H1 (cell line): ENCODE data around the gene CCNY. TPM values are rescaled to one million over a fixed set of nuclear protein-coding genes. Genes with fewer than 3 reads are reported as not detected.

Experiments used
- CTBP2 ChIP-seq: IDR thresholded peaks from 2 replicates; pipeline ENCODE4 v1.7.0; 2011; ENCODE audit warnings: borderline replicate concordance, mild to moderate bottlenecking, moderate library complexity, mixed read lengths, low read length; ENCODE audit not compliant: insufficient read depth, insufficient read length
- HDAC2 ChIP-seq, 2 experiments: fragments of 300-600 bp in 1 of 2; sonication (generic) in 1 of 2; IDR thresholded peaks; 2 replicates each; pipeline ENCODE4 v1.6.1; 2011 to 2012; ENCODE audit warnings: low read depth in 2 of 2, low read length in 2 of 2, mild to moderate bottlenecking in 2 of 2, moderate library complexity in 2 of 2, borderline replicate concordance in 1 of 2, inconsistent platforms in 1 of 2
- RNF2 ChIP-seq: fragments of 200-900, 300-1000 bp; sonication (generic); IDR thresholded peaks from 2 replicates; pipeline ENCODE4 v1.7.1; 2016; ENCODE audit warnings: borderline replicate concordance, low read depth, mild to moderate bottlenecking, antibody characterized with exemption, low read length; ENCODE audit not compliant: poor library complexity, severe bottlenecking; ENCODE audit errors: missing control alignments
- polyA plus RNA-seq, 7 experiments: library from polyadenylated mRNA; depleted of rRNA in 3 of 7; stranded (reverse) in 5 of 7; unstranded in 2 of 7; fragments of >200 nt in 5 of 7; fragments of 200-250 nt in 2 of 7; gene quantifications; 1 replicate in 5 of 7; 2 replicates in 1 of 7; 4 replicates in 1 of 7; pipeline versions ENCODE4 v1.2.1 to v1.2.3, GENCODE V29; 2011 to 2013; ENCODE audit warnings: missing spikeins in 2 of 7, mixed read lengths in 2 of 7
- total RNA-seq: library from RNA; stranded (reverse); fragmentation: NEBNext Ultra II Directional; extraction: Animal tissue kit (Norgen Biotek cat#: 25700); gene quantifications from 2 replicates; pipeline ENCODE4 v1.2.1, GENCODE V29; 2021

CCNY gene
- total and polyA plus RNA-seq, 2 of the 8 experiments (the other 6 are each of a cell fraction or from before 2014, with no cell fraction given): 25.3 to 68.2 TPM

GRCh38 chr10:35299016-35299415, 37.3 kb upstream of the CCNY start (continued):
- TF ChIP-seq HDAC2 (IDR thresholded peaks at IDR 0.05; ENCODE audit: borderline replicate concordance in 1 of 2, low read depth in 2 of 2, low read length in 2 of 2) (no peak), RNF2 (no peak), CTBP2 (no peak)
